Mesenteric fat pad (tissue), 1 donor: ENCODE results near the gene ANGPT4. TPM values are rescaled to one million over a fixed set of nuclear protein-coding genes. Genes with fewer than 3 reads are reported as not detected.

ENCODE experiments used
- DNase-seq: peaks from one replicate; pipeline ENCODE4 v3.0.0-alpha.2; 2020; ENCODE audit warnings: low spot score
- total RNA-seq: library from RNA; stranded (reverse); fragmentation: NEBNext Ultra II Directional; extraction: Animal tissue kit (Norgen Biotek cat#: 25700); gene quantifications from one replicate; pipeline ENCODE4 v1.2.1, GENCODE V29; 2021
- donor health status: DM: yes; HTN: yes; CAD: no.

Gene ANGPT4
- total RNA-seq, 1 donor from 2014 or later: 0.42 TPM

GRCh38 chr20:845941-846893 lies 69.9 kb downstream of the ANGPT4 start:
- no peak for DNase-seq

GRCh38 chr20:845226-845868 lies 70.8 kb downstream of the ANGPT4 start:
- no peak for DNase-seq

- DNase-seq: no peak
These were observed 71.5 kb downstream of the ANGPT4 start for GRCh38 chr20:844473-845225.

- DNase-seq: no peak
These were observed 72.2 kb downstream of the ANGPT4 start for GRCh38 chr20:843912-844311.

GRCh38 chr20:842547-842940 lies 73.6 kb downstream of the ANGPT4 start:
- DNase-seq: no peak

GRCh38 chr20:841568-842546 lies 74.3 kb downstream of the ANGPT4 start:
- no peak for DNase-seq

GRCh38 chr20:840858-841567 lies 75.1 kb downstream of the ANGPT4 start:
- no peak for DNase-seq

- DNase-seq: no peak
These were observed 75.7 kb downstream of the ANGPT4 start for GRCh38 chr20:840503-840857.

GRCh38 chr20:839626-840025 lies 76.5 kb downstream of the ANGPT4 start:
- no peak for DNase-seq

- no peak for DNase-seq
These were observed 77.1 kb downstream of the ANGPT4 start for GRCh38 chr20:839015-839414.

- DNase-seq: no peak
These were observed 79.9 kb downstream of the ANGPT4 start for GRCh38 chr20:836190-836589.

- no peak for DNase-seq
These were observed 80.5 kb downstream of the ANGPT4 start for GRCh38 chr20:835608-836045.

- DNase-seq: no peak
These were observed 81.9 kb downstream of the ANGPT4 start for GRCh38 chr20:834151-834746.

- peak; percentile 99 for DNase-seq
These were observed 82.5 kb downstream of the ANGPT4 start, which contains the start of gene FAM110A for GRCh38 chr20:833450-834150. Gene FAM110A, plus strand, starts transcription at chr20:833715. Its CDS starts 11,090 bp downstream, at chr20:844805.

- DNase-seq: no peak
These were observed 83.0 kb downstream of the ANGPT4 start for GRCh38 chr20:833121-833449.

- DNase-seq: no peak
These were observed 84.2 kb downstream of the ANGPT4 start for GRCh38 chr20:831956-832355.

- DNase-seq: no peak
These were observed 84.9 kb downstream of the ANGPT4 start for GRCh38 chr20:831251-831650.

GRCh38 chr20:830011-830521 lies 86.1 kb downstream of the ANGPT4 start:
- DNase-seq: no peak

GRCh38 chr20:829551-829950 lies 86.6 kb downstream of the ANGPT4 start:
- DNase-seq: no peak
